Osteoblast (primary cell): Measurements from ENCODE around the gene SEC22C. TPM values are rescaled to one million over a fixed set of nuclear protein-coding genes. Genes with fewer than 3 reads are reported as not detected.
"Not testable (repeated sequence)": the region's sequence is repeated elsewhere in the genome, so short reads cannot be mapped to it uniquely, and the experiment has no call there.

Experiments
- DNase-seq: peaks from one replicate; pipeline ENCODE4 v3.0.0; 2011; ENCODE audit warnings: low spot score, mixed read lengths; ENCODE audit not compliant: insufficient read length; ENCODE audit errors: missing footprints
- H2AFZ ChIP-seq: 2 replicates; pipeline ENCODE4 v1.6.0; 2011; ENCODE audit warnings: mild to moderate bottlenecking, low read length
- H3K27ac ChIP-seq: 2 replicates; pipeline ENCODE4 v1.5.1; 2011; ENCODE audit warnings: mild to moderate bottlenecking, low read depth, low read length, moderate library complexity
- H3K27me3 ChIP-seq: 2 replicates; pipeline ENCODE4 v1.6.0; 2012; ENCODE audit warnings: mild to moderate bottlenecking, control low read depth, inconsistent platforms, low read length, moderate library complexity; ENCODE audit not compliant: insufficient read depth
- H3K36me3 ChIP-seq: 2 replicates; pipeline ENCODE4 v1.5.1; 2011; ENCODE audit warnings: mild to moderate bottlenecking, low read length, control low read depth, moderate library complexity; ENCODE audit not compliant: insufficient read depth
- H3K4me1 ChIP-seq: 2 replicates; pipeline ENCODE4 v1.5.1; 2011; ENCODE audit warnings: mild to moderate bottlenecking, low read length, control low read depth, moderate library complexity; ENCODE audit not compliant: insufficient read depth
- H3K4me2 ChIP-seq: 2 replicates; pipeline ENCODE4 v1.6.0; 2011; ENCODE audit warnings: mild to moderate bottlenecking, low read length; ENCODE audit not compliant: insufficient read depth
- H3K4me3 ChIP-seq: fragments of 200-600 bp; sonication (generic); 3 replicates; pipeline ENCODE4 v1.5.1; 2012; ENCODE audit warnings: mild to moderate bottlenecking, low read length, inconsistent platforms; ENCODE audit not compliant: insufficient read depth
- H3K79me2 ChIP-seq: 2 replicates; pipeline ENCODE4 v1.6.0; 2012; ENCODE audit warnings: mild to moderate bottlenecking, low read length, control low read depth, inconsistent platforms; ENCODE audit not compliant: insufficient read depth
- H3K9me3 ChIP-seq: 2 replicates; pipeline ENCODE4 v1.5.1; 2011; ENCODE audit warnings: low read depth, low read length, control low read depth
- H4K20me1 ChIP-seq: 2 replicates; pipeline ENCODE4 v1.6.0; 2012; ENCODE audit warnings: mild to moderate bottlenecking, low read length, control low read depth; ENCODE audit not compliant: insufficient read depth
- CTCF ChIP-seq: IDR thresholded peaks from 2 replicates; pipeline ENCODE4 v1.5.1; 2011; ENCODE audit warnings: mild to moderate bottlenecking, low read depth, low read length, moderate library complexity; ENCODE audit errors: extremely low read depth
- total RNA-seq: library from RNA; depleted of rRNA; stranded (reverse); fragments of >200 nt; gene quantifications from 2 replicates; pipeline ENCODE4 v1.2.3, GENCODE V29; 2012

The SEC22C gene
- total RNA-seq, 1 donor: 60.1 TPM

DNA sequence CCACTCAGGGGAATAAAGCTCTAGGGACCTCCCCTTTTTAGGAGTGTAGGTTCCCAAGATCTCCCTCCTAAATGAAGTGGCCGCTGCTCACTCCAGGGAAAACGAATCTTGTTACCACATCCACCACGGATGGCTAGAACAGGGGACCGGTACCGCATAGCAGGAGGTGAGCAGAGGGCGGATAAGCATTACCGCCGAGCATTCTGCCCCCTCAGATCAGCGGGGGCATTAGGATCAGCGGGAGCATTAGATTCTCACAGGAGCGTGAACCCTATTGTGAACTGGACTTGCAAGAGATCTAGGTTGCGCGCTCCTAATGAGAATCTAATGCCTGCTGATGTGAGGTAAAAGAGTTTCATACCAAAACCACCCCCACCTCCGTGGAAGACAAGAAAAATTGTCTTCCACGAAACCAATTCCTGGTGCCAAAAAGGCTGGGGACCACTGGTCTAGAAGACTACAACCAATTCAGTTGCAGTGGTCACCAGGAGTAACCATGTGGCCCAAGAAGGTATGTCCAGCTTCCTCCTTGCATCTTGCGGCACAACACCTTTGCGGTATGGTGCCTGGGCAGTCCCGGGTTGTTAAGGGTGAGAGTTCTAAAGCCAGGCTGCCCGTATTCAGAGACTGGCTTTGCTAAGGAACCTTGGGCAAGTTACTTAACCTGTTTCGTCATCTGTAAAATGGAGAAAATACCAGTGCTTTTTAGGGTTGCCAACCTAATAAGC, 7.8 kb upstream of the SEC22C start:
- Histone ChIP-seq H2AFZ (peak overlapping the region; percentile 97), H3K9me3 (no peaks in the 10 kb centered on the region), H3K36me3 (peaks cover 6% of the 10 kb centered on the region), H3K79me2 (peaks cover 29% of the 10 kb centered on the region), H3K4me3 (peak overlapping the region; percentile 85), H3K27ac (peak overlapping the region; percentile 13), H4K20me1 (no peaks in the 10 kb centered on the region), H3K27me3 (no peaks in the 10 kb centered on the region), H3K4me2 (peak overlapping the region; percentile 89), H3K4me1 (peaks cover 12% of the 10 kb centered on the region)
- no peak for TF ChIP-seq CTCF
- DNase-seq: no peak

DNA sequence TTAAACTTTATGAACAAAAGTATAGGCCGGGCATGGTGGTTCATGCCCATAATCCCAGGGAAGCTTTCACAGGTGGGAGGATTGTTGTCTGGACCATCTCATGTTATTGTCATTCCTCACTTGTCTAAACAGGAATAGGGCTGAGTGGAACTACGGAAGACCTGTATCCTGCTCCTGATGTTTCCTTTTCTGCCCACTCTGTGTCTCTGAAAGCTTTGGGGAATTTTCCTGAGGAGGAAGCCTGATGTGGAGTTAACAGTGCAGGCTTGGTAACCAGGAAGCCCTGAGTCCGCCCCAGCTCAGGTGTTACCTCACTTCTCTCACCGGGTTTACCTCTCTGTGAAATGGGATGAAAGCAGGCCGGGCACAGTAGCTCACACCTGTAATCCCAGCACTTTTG, 6.9 kb upstream of the SEC22C start:
- TF ChIP-seq CTCF: no peak
- no peaks in the 10 kb centered on the region for H4K20me1 ChIP-seq
- H3K9me3 ChIP-seq: no peaks in the 10 kb centered on the region
- H3K27ac ChIP-seq: no peak overlapping the region
- DNase-seq: no peak
- peaks cover 21% of the 10 kb centered on the region for H3K79me2 ChIP-seq
- no peaks in the 10 kb centered on the region for H3K27me3 ChIP-seq
- no peak overlapping the region for H2AFZ ChIP-seq
- H3K4me1 ChIP-seq: peaks cover 12% of the 10 kb centered on the region
- no peak overlapping the region for H3K4me2 ChIP-seq
- no peak overlapping the region for H3K4me3 ChIP-seq
- peaks cover 3% of the 10 kb centered on the region for H3K36me3 ChIP-seq

DNA sequence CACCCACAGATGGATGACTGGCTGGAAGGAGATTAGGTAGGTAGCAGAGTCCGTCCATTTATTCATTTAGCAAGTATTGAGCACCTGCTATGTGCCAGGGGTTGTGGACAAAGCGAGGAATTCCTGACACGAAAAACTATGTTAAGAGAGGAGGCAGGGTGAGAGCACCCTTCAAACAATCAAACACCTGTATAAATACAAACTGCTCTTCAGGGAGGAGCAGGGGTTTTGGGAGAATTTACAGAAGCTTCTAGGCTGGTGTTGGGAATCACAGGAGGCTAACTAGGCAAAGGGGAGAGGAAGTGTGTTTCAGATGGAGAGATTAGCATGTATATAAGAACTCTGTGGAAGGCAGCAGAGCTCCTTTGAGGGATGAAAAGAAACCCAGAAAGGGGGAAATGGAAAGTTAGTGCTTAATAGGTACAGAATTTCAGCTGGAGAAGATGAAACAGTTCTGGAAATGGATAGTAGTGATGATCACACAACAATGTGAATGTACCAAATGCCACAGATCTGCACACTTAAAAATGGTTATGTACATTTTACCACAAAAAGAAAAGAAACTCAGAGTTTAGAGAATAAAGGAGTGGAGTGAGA, 805 bp upstream of the SEC22C start:
- H2AFZ ChIP-seq: peak overlapping the region; percentile 92
- H3K27me3 ChIP-seq: no peaks in the 10 kb centered on the region
- no peaks in the 10 kb centered on the region for H3K9me3 ChIP-seq
- no peaks in the 10 kb centered on the region for H3K36me3 ChIP-seq
- no peak for DNase-seq
- H3K4me2 ChIP-seq: peak overlapping the region; percentile 96
- TF ChIP-seq CTCF: no peak
- H4K20me1 ChIP-seq: no peaks in the 10 kb centered on the region
- H3K27ac ChIP-seq: peak overlapping the region; percentile 77
- peak overlapping the region; percentile 97 for H3K4me3 ChIP-seq
- H3K79me2 ChIP-seq: peaks cover 39% of the 10 kb centered on the region
- H3K4me1 ChIP-seq: peaks cover 12% of the 10 kb centered on the region

DNA sequence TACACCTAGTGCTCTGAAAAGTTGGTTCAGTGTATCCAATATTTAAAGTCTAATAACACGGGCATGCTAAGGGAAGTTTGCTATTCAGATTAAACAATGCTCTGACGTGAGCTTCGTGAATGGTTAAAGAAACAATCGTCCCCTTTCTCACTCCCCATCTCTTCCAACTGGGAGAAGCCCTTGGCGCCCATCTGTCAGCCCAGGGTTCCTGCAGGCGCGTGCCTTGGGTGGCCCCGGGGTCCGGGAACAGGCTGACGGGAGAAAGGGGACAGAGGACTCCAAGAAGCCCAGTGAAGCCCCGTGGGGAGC, 413 bp downstream of the SEC22C start:
- peak overlapping the region; percentile 96 for H3K4me2 ChIP-seq
- H3K79me2 ChIP-seq: peaks cover 49% of the 10 kb centered on the region
- TF ChIP-seq CTCF: no peak
- H2AFZ ChIP-seq: peak overlapping the region; percentile 92
- H3K27ac ChIP-seq: peak overlapping the region; percentile 77
- peak overlapping the region; percentile 97 for H3K4me3 ChIP-seq
- no peak for DNase-seq
- peaks cover 12% of the 10 kb centered on the region for H3K4me1 ChIP-seq
- no peaks in the 10 kb centered on the region for H3K9me3 ChIP-seq
- H4K20me1 ChIP-seq: no peaks in the 10 kb centered on the region
- no peaks in the 10 kb centered on the region for H3K27me3 ChIP-seq
- no peaks in the 10 kb centered on the region for H3K36me3 ChIP-seq

DNA sequence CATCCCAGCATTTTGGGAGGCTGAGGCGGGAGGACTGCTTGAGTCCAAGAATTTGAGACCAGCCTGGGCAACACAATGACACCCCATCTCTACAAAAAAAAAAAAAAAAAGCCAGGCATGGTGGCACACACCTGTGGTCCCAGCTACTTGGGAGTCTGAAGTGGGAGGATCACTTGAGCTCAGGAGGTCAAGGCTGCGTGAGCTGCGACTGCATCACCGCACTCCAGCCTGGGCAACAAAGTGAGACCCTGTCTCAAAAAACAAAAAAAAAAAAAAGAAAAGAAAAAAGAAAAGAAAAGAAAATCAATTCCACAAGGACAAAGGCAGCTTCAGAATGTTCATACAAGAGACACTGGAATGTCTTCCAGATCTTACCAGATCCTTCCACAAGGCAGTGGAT, 2.4 kb downstream of the SEC22C start:
- H2AFZ ChIP-seq, H3K36me3 ChIP-seq, H3K27me3 ChIP-seq, DNase-seq, H3K9me3 ChIP-seq, H4K20me1 ChIP-seq, H3K4me3 ChIP-seq, H3K4me2 ChIP-seq, H3K27ac ChIP-seq: not testable (repeated sequence)
- peaks cover 67% of the 10 kb centered on the region for H3K79me2 ChIP-seq
- peaks cover 12% of the 10 kb centered on the region for H3K4me1 ChIP-seq
